Panc1 (cell line): ENCODE results near the gene FYCO1. TPM values are rescaled to one million over a fixed set of nuclear protein-coding genes. Genes with fewer than 3 reads are reported as not detected.

Experiments
- ATAC-seq: fragments of 200-7000 bp; cut with Tn5 transposase; 2 replicates; pipeline ENCODE4 v1.9.1; 2020; ENCODE audit warnings: mild to moderate bottlenecking, moderate library complexity
- BruUV-seq: library from RNA; stranded (reverse); fragments of 400-500 nt; replicated peaks from 2 replicates; lab custom pipeline; 2021; lab: Mats Ljungman, UMichigan
- CTCF ChIA-PET: fragments of 300-600 bp; sonication (Branson Sonifier 250); formaldehyde crosslinking; loops from one replicate; lab custom pipeline; 2022; ENCODE audit warnings: antibody characterized with exemption; lab: Charles Lee
- POLR2A ChIA-PET: fragments of 300-600 bp; sonication (Branson Sonifier 250); formaldehyde crosslinking; loops from one replicate; lab custom pipeline; 2022; ENCODE audit warnings: antibody characterized with exemption; lab: Charles Lee
- DNase-seq: peaks from one replicate; pipeline ENCODE4 v3.0.0-alpha.2; 2010; ENCODE audit warnings: low read depth, low spot score
- H3K27ac ChIP-seq: 2 replicates; pipeline ENCODE4 v1.5.1; 2011; ENCODE audit warnings: mild to moderate bottlenecking, low read length, inconsistent platforms
- H3K27me3 ChIP-seq: fragments of 200-500 bp; sonication (Bioruptor generic); 2 replicates; pipeline ENCODE4 v1.6.0; 2014; ENCODE audit warnings: low read length, inconsistent platforms; ENCODE audit not compliant: control insufficient read depth, insufficient read depth
- H3K36me3 ChIP-seq: fragments of 200-500 bp; sonication (Bioruptor generic); 2 replicates; pipeline ENCODE4 v1.5.1; 2014; ENCODE audit warnings: inconsistent platforms, mild to moderate bottlenecking, low read length, moderate library complexity; ENCODE audit not compliant: control insufficient read depth, insufficient read depth
- H3K4me1 ChIP-seq: 2 replicates; pipeline ENCODE4 v1.5.1; 2011; ENCODE audit warnings: inconsistent platforms, mild to moderate bottlenecking, low read length, moderate library complexity; ENCODE audit not compliant: control insufficient read depth, insufficient read depth
- H3K4me3 ChIP-seq, 2 experiments: 2 replicates each; pipeline ENCODE4 v1.5.1; 2011 to 2012; ENCODE audit warnings: low read depth in 2 of 2, low read length in 2 of 2, mild to moderate bottlenecking in 2 of 2, inconsistent platforms in 1 of 2, moderate library complexity in 1 of 2
- H3K9me3 ChIP-seq: fragments of 200-500 bp; sonication (Bioruptor generic); 2 replicates; pipeline ENCODE4 v1.5.1; 2014; ENCODE audit warnings: low read depth, mild to moderate bottlenecking, inconsistent platforms, low read length, moderate library complexity; ENCODE audit not compliant: control insufficient read depth, insufficient read depth
- POLR2AphosphoS5 ChIP-seq: IDR thresholded peaks from 2 replicates; pipeline ENCODE4 v1.6.1; 2012; ENCODE audit warnings: mild to moderate bottlenecking, low read depth, low read length, moderate library complexity
- SIN3A ChIP-seq: IDR thresholded peaks from 2 replicates; pipeline ENCODE4 v1.6.1; 2012; ENCODE audit warnings: low read depth, mild to moderate bottlenecking, low read length, moderate library complexity, borderline replicate concordance; ENCODE audit not compliant: insufficient read depth
- TCF7L2 ChIP-seq: IDR thresholded peaks from 2 replicates; pipeline ENCODE4 v1.6.1; 2011; ENCODE audit warnings: mild to moderate bottlenecking, low read depth, low read length, inconsistent platforms
- in situ Hi-C: cut with HindIII; loops from 2 replicates; pipeline ENCODE4 v1.10.0; 2016; ENCODE audit warnings: low sequenced_read_pairs, low pct_unique_long_range_greater_than_20kb
- intact Hi-C: fragments of 100-400 bp; cut with micrococcal nuclease; formaldehyde crosslinking; loops from one replicate; pipeline ENCODE4 v1.10.0; 2022; ENCODE audit not compliant: unreplicated experiment
- total RNA-seq: library from RNA; stranded (reverse); gene quantifications from one replicate; pipeline ENCODE4 v1.2.1, GENCODE V29; 2021; ENCODE audit not compliant: unreplicated experiment
- TF ChIP-seq, protein P1 (sequence below), 2 experiments: IDR thresholded peaks; 2 replicates each; pipeline ENCODE4 v1.6.1; 2011 to 2012; ENCODE audit warnings: low read depth in 2 of 2, control low read depth in 1 of 2, low read length in 1 of 2, mild to moderate bottlenecking in 1 of 2, moderate library complexity in 1 of 2; ENCODE audit not compliant: insufficient read depth in 1 of 2
- TF ChIP-seq, protein P2 (sequence below): fragments of 450-650 bp; IDR thresholded peaks from 2 replicates; pipeline ENCODE4 v1.5.1; 2017; ENCODE audit warnings: mild to moderate bottlenecking

Gene FYCO1
- total RNA-seq, 1 experiment from 2014 or later: 8.7 TPM

DNA sequence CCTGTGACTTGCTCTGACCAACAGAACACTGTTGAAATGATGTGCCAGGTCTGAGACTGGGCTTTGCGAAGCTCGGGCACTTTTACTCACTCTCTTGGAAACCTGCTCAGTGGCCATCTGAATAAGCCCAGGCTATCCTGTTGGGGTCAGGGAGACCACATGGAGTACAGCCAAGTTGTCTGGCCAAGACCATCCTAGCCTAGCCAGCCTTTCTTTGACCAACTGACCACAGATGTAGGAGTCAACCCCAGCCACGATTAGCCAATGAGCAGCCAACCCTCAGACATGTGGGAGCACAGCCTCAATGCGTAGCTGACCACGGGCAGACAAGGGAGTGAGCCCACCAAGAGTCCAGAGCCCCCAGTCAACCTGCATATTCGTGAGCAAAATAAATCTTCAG is 83.2 kb downstream of the FYCO1 start:
- Histone ChIP-seq H3K36me3 (no peaks in the 10 kb centered on the region), H3K9me3 (no peaks in the 10 kb centered on the region), H3K4me1 (no peaks in the 10 kb centered on the region), H3K27me3 (no peaks in the 10 kb centered on the region), H3K27ac (no peak overlapping the region), H3K4me3 (no peak overlapping the region)
- intact Hi-C loops: no loop called here
- DNase-seq (no peak), ATAC-seq (no peak)
- TF ChIP-seq, protein P1, sequence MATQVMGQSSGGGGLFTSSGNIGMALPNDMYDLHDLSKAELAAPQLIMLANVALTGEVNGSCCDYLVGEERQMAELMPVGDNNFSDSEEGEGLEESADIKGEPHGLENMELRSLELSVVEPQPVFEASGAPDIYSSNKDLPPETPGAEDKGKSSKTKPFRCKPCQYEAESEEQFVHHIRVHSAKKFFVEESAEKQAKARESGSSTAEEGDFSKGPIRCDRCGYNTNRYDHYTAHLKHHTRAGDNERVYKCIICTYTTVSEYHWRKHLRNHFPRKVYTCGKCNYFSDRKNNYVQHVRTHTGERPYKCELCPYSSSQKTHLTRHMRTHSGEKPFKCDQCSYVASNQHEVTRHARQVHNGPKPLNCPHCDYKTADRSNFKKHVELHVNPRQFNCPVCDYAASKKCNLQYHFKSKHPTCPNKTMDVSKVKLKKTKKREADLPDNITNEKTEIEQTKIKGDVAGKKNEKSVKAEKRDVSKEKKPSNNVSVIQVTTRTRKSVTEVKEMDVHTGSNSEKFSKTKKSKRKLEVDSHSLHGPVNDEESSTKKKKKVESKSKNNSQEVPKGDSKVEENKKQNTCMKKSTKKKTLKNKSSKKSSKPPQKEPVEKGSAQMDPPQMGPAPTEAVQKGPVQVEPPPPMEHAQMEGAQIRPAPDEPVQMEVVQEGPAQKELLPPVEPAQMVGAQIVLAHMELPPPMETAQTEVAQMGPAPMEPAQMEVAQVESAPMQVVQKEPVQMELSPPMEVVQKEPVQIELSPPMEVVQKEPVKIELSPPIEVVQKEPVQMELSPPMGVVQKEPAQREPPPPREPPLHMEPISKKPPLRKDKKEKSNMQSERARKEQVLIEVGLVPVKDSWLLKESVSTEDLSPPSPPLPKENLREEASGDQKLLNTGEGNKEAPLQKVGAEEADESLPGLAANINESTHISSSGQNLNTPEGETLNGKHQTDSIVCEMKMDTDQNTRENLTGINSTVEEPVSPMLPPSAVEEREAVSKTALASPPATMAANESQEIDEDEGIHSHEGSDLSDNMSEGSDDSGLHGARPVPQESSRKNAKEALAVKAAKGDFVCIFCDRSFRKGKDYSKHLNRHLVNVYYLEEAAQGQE (IDR thresholded peaks at IDR 0.05; ENCODE audit: insufficient read depth in 1 of 2, low read depth in 2 of 2, low read length in 1 of 2): no peak
- TF ChIP-seq POLR2AphosphoS5 (no peak), SIN3A (no peak), TCF7L2 (no peak)
- TF ChIP-seq, protein P2, sequence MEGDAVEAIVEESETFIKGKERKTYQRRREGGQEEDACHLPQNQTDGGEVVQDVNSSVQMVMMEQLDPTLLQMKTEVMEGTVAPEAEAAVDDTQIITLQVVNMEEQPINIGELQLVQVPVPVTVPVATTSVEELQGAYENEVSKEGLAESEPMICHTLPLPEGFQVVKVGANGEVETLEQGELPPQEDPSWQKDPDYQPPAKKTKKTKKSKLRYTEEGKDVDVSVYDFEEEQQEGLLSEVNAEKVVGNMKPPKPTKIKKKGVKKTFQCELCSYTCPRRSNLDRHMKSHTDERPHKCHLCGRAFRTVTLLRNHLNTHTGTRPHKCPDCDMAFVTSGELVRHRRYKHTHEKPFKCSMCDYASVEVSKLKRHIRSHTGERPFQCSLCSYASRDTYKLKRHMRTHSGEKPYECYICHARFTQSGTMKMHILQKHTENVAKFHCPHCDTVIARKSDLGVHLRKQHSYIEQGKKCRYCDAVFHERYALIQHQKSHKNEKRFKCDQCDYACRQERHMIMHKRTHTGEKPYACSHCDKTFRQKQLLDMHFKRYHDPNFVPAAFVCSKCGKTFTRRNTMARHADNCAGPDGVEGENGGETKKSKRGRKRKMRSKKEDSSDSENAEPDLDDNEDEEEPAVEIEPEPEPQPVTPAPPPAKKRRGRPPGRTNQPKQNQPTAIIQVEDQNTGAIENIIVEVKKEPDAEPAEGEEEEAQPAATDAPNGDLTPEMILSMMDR: no peak
- in situ Hi-C loops: no loop called here
- CTCF ChIA-PET: no interaction called here
- BruUV-seq: no TSS peak
- POLR2A ChIA-PET: no interaction called here

DNA sequence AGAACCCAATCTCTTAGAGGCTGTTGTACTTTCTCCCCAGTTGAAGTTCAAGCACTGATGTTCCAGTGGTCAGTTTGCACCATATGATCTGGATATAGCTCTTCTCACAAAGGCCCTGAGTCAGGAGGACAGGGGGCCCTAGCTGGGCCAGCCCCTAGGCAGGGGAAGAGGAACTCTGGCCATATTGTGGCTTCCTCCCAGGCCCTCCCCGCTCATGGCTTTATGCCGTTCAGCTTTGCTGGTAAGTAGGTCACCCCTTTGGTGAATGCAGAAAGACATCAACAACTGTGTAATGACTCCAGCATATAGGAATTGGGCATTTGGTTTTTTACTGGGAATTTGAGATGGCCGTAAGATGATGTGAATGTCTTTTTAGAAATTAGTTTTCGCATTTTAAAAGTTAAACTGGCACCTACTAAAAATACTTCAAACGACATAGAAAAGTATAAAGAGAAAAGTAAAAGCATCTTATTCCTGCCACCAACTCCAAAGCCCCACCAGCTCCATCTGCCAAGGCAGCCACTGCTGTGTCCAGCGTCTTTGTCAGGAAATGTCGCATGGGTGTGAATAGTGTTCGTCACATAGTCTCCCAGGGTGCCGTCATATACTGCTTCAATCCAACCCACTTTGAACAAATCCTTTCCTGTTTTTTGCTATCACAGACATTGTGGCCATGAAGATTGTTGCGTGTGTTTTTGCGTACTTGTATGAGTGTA is 84.0 kb downstream of the FYCO1 start:
- POLR2A ChIA-PET: no interaction called here
- Histone ChIP-seq H3K4me3 (no peak overlapping the region), H3K9me3 (no peaks in the 10 kb centered on the region), H3K4me1 (no peaks in the 10 kb centered on the region), H3K27me3 (no peaks in the 10 kb centered on the region), H3K36me3 (no peaks in the 10 kb centered on the region), H3K27ac (no peak overlapping the region)
- no TSS peak for BruUV-seq
- no peak for TF ChIP-seq POLR2AphosphoS5
- TF ChIP-seq, protein P1 (IDR thresholded peaks at IDR 0.05; ENCODE audit: insufficient read depth in 1 of 2, low read depth in 2 of 2, low read length in 1 of 2): no peak
- TF ChIP-seq, protein P2: no peak
- no peak for TF ChIP-seq TCF7L2
- TF ChIP-seq SIN3A: no peak
- in situ Hi-C loops (no loop called here), intact Hi-C loops (no loop called here)
- no peak for ATAC-seq
- CTCF ChIA-PET: no interaction called here
- DNase-seq: no peak
